Muscle of leg (tissue), 11 donors: ENCODE measurements around the gene MYPN. TPM values are rescaled to one million over a fixed set of nuclear protein-coding genes. Genes with fewer than 3 reads are reported as not detected.

Source experiments
- DNase-seq: peaks from one replicate; pipeline ENCODE4 v3.0.0; 2013
- H3K27ac ChIP-seq: one replicate; pipeline ENCODE4 v1.5.1; 2013; ENCODE audit warnings: mild to moderate bottlenecking, low read length, control low read depth
- H3K27me3 ChIP-seq: one replicate; pipeline ENCODE4 v1.6.1; 2013; ENCODE audit warnings: low read length; ENCODE audit not compliant: control insufficient read depth, insufficient read depth
- H3K36me3 ChIP-seq: one replicate; pipeline ENCODE4 v1.6.1; 2013; ENCODE audit warnings: low read length; ENCODE audit not compliant: control insufficient read depth, insufficient read depth
- H3K4me1 ChIP-seq: one replicate; pipeline ENCODE4 v1.6.1; 2013; ENCODE audit warnings: low read length; ENCODE audit not compliant: control insufficient read depth, insufficient read depth
- H3K4me3 ChIP-seq: one replicate; pipeline ENCODE4 v1.5.1; 2013; ENCODE audit warnings: low read length, control low read depth
- H3K9me3 ChIP-seq: replicated peaks from 2 replicates; pipeline ENCODE4 v1.6.1; 2013; ENCODE audit warnings: low read depth, low read length; ENCODE audit not compliant: control insufficient read depth
- WGBS: methylation state at CpG from one replicate; pipeline ENCODE4 v1.1.5; 2013; ENCODE audit warnings: missing lambda C conversion rate; ENCODE audit not compliant: insufficient coverage; 5-methylcytosine and 5-hydroxymethylcytosine counted together
- polyA plus RNA-seq, 8 donors: library from polyadenylated mRNA; unstranded; fragments of 120-200 nt; gene quantifications; one replicate each; pipeline versions ENCODE4 v1.2.1 to v1.2.3, GENCODE V29; 2013; ENCODE audit warnings: inconsistent platforms in 1 of 8, low replicate concordance in 1 of 8; ENCODE audit not compliant: insufficient read length in 8 of 8, insufficient read depth in 1 of 8
- total RNA-seq: library from RNA; stranded (reverse); fragments of 120-200 nt; gene quantifications from one replicate; pipeline ENCODE4 v1.2.4, GENCODE V29; 2013

MYPN gene
- total and polyA plus RNA-seq, 9 donors, result 49.1 to 88.0 (median 63.3) TPM

GRCh38 chr10:68221196-68221595, 111.9 kb downstream of the MYPN start:
- DNase-seq, result no peak
- Histone ChIP-seq H3K9me3 (no peaks in the 10 kb centered on the region), H3K36me3 (no peaks in the 10 kb centered on the region), H3K4me3 (no peak overlapping the region), H3K27ac (no peak overlapping the region), H3K27me3 (no peaks in the 10 kb centered on the region), H3K4me1 (no peaks in the 10 kb centered on the region)

DNA sequence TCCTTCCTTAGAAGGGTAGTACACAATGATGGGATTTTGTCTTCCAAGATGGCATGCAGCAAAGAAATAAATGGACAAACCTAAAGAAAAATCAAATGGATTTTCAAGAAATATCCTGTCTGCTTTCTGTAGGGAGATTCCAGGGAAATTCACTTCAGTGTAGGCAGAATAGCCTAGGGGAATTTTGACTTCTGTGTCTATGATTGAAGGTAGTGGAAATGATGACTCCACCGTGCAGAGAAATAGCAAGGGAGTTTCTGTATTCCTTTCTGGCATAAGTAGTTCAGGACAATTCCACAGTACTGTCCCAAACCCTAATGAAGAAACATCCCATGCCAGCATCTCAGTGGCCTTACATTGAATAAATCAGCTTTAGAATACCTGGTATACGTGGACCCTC, 113.1 kb downstream of the MYPN start:
- no peak overlapping the region for H3K27ac ChIP-seq
- no peak for DNase-seq
- no peaks in the 10 kb centered on the region for H3K27me3 ChIP-seq
- H3K36me3 ChIP-seq, result no peaks in the 10 kb centered on the region
- H3K4me1 ChIP-seq, result no peaks in the 10 kb centered on the region
- no peaks in the 10 kb centered on the region for H3K9me3 ChIP-seq
- WGBS, result 86% methylated on average over 1 of the region's 2 CpGs
- H3K4me3 ChIP-seq, result no peak overlapping the region

- peaks cover 4% of the 10 kb centered on the region for H3K27me3 ChIP-seq
- no peak overlapping the region for H3K4me3 ChIP-seq
- DNase-seq, result no peak
- no peaks in the 10 kb centered on the region for H3K4me1 ChIP-seq
- H3K36me3 ChIP-seq, result no peaks in the 10 kb centered on the region
- H3K9me3 ChIP-seq, result no peaks in the 10 kb centered on the region
- WGBS, result 20% methylated on average over 1 of the region's 3 CpGs
- H3K27ac ChIP-seq, result no peak overlapping the region
These were observed 114.4 kb downstream of the MYPN start for GRCh38 chr10:68223535-68224165.

GRCh38 chr10:68224810-68225209, 115.5 kb downstream of the MYPN start:
- Histone ChIP-seq H3K27ac (no peak overlapping the region), H3K4me1 (no peaks in the 10 kb centered on the region)
- no peak for DNase-seq

DNA sequence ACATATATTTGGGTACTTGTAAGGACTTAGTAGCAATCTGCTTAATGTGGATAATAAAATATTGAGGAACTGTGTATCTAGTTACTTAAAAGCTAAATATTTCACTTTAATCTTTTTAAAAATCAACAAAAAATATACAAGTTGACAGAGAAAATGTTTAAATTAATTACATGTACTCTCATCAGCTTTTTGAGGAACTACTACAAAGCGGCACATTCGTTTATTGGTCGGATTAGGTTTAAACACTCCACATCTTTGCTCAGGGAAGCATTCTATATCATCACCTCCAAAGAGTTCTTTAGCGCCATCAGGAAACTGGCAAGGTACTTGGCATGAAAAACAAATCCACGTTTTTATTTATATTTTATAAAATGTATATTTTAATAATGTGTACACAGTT, 121.0 kb downstream of the MYPN start:
- no peak overlapping the region for H3K4me3 ChIP-seq
- H3K9me3 ChIP-seq, result no peaks in the 10 kb centered on the region
- no peak for DNase-seq
- H3K4me1 ChIP-seq, result peaks cover 9% of the 10 kb centered on the region
- H3K36me3 ChIP-seq, result no peaks in the 10 kb centered on the region
- WGBS, result no CpG with 5 or more reads among the region's 5 CpGs
- peaks cover 16% of the 10 kb centered on the region for H3K27me3 ChIP-seq
- H3K27ac ChIP-seq, result no peak overlapping the region

More at GRCh38 chr10:68224810-68225209, 115.5 kb downstream of the MYPN start:
- peaks cover 6% of the 10 kb centered on the region for H3K27me3 ChIP-seq
- no peaks in the 10 kb centered on the region for H3K9me3 ChIP-seq
- no peak overlapping the region for H3K4me3 ChIP-seq
- H3K36me3 ChIP-seq, result no peaks in the 10 kb centered on the region

DNA sequence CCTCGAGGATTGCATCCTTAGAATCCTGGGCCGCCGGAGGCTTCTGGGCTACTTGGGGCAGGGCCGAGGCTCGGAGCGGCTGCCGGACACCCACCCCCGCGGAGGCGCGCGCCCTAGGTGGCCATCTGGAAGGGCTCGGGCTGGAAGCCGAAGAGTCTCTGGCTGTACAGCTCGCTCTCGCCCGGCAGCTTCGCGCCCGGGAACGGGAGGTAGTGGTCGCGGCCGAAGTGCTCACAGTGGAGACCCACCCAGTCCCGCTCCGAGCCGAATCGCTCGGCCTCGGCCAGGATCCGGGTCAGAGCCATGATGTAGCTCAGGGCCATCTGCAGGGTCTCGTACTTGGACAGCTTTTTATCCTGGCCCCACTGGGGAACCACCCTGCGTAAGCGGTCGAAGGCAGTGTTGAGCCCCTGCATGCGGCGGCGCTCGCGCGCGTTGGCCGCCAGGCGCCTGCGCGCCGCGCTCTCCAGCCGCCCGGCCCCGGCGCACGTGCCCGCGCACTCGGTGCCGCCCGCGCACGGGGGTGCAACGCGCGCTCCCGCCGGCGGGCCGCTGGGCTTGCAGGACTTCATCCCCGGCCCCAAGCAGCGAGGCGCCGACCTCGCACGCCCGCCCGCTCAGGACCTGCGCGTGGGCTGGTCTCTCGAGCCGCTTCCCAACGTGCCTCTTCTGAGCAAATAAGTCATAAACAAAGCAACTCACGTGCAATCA, 122.0 kb downstream of the MYPN start:
- Histone ChIP-seq H3K27me3 (peaks cover 16% of the 10 kb centered on the region), H3K9me3 (no peaks in the 10 kb centered on the region), H3K27ac (peak overlapping the region; percentile 51), H3K4me3 (peak overlapping the region; percentile 70), H3K36me3 (no peaks in the 10 kb centered on the region), H3K4me1 (peaks cover 9% of the 10 kb centered on the region)
- peak; percentile 86 for DNase-seq
- under 1% methylated on average over 74 of the region's 81 CpGs for WGBS

GRCh38 chr10:68231817-68232251, 122.5 kb downstream of the MYPN start, which contains the start of gene ATOH7:
ATOH7 (minus strand) TSS chr10:68232113; CDS start chr10:68231677, 436 bp downstream.
- Histone ChIP-seq H3K9me3 (no peaks in the 10 kb centered on the region), H3K36me3 (no peaks in the 10 kb centered on the region), H3K4me3 (peak within 1 kb of the TSS; percentile 70), H3K27me3 (peaks cover 16% of the 10 kb centered on the region), H3K27ac (peak within 1 kb of the TSS; percentile 51), H3K4me1 (peaks cover 9% of the 10 kb centered on the region)
- 16% methylated on average over 9 of the region's 13 CpGs for WGBS
- no peak for DNase-seq

- no CpG with 5 or more reads among the region's 3 CpGs for WGBS
These were observed 123.8 kb downstream of the MYPN start for GRCh38 chr10:68233046-68233445.

DNA sequence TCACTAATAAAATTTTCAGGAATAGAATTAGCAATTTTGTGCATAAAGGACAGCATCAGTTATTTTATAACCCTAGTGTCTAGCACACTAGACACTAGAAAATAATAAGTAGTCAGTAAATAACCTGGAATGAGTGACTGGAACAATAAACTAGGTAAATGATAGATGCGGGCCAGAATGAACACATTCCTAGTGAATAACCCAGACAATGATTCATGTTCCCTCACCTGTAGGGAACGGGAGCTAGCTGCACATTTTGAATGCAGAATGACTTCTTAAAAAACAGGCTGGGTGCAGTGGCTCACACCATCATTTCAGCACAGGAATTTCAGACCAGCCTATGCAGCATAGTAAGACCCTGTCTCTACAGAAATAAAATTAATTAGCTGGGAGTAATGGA, 125.8 kb downstream of the MYPN start:
- H3K27me3 ChIP-seq, result peaks cover 11% of the 10 kb centered on the region
- DNase-seq, result no peak
- H3K4me1 ChIP-seq, result peaks cover 9% of the 10 kb centered on the region
- no peaks in the 10 kb centered on the region for H3K9me3 ChIP-seq
- no peaks in the 10 kb centered on the region for H3K36me3 ChIP-seq
- no peak overlapping the region for H3K27ac ChIP-seq
- WGBS, result no CpG with 5 or more reads among the region's 2 CpGs
- no peak overlapping the region for H3K4me3 ChIP-seq

More at GRCh38 chr10:68233046-68233445, 123.8 kb downstream of the MYPN start:
- Histone ChIP-seq H3K36me3 (no peaks in the 10 kb centered on the region), H3K27ac (no peak overlapping the region), H3K27me3 (peaks cover 13% of the 10 kb centered on the region), H3K4me3 (no peak overlapping the region), H3K9me3 (no peaks in the 10 kb centered on the region), H3K4me1 (peaks cover 9% of the 10 kb centered on the region)
- no peak for DNase-seq

GRCh38 chr10:68235581-68235980, 126.3 kb downstream of the MYPN start:
- no peak for DNase-seq
- H3K27ac ChIP-seq, result no peak overlapping the region

More at GRCh38 chr10:68235581-68235980, 126.3 kb downstream of the MYPN start:
- Histone ChIP-seq H3K9me3 (no peaks in the 10 kb centered on the region), H3K4me3 (no peak overlapping the region), H3K27me3 (peaks cover 11% of the 10 kb centered on the region), H3K4me1 (peaks cover 9% of the 10 kb centered on the region), H3K36me3 (no peaks in the 10 kb centered on the region)
